GM23248 (cell line): ENCODE results near the gene PCSK5. TPM values are rescaled to one million over a fixed set of nuclear protein-coding genes. Genes with fewer than 3 reads are reported as not detected.

ENCODE experiments used
- DNase-seq: peaks from one replicate; pipeline ENCODE4 v3.0.0-alpha.2; 2015
- H2AFZ ChIP-seq: fragments of 200-600 bp; sonication (generic); 2 replicates; pipeline ENCODE4 v1.6.1; 2016; ENCODE audit warnings: antibody characterized with exemption
- H3F3A ChIP-seq: fragments of 200-600 bp; sonication (generic); 2 replicates; pipeline ENCODE4 v1.6.1; 2016; ENCODE audit warnings: mild to moderate bottlenecking, antibody characterized with exemption, mixed run types; ENCODE audit not compliant: insufficient read depth
- H3K27ac ChIP-seq: fragments of 200-600 bp; sonication (generic); 2 replicates; pipeline ENCODE4 v1.5.1; 2016; ENCODE audit warnings: mild to moderate bottlenecking
- H3K27me3 ChIP-seq: fragments of 200-600 bp; sonication (generic); replicated peaks from 2 replicates; pipeline ENCODE4 v1.6.1; 2016; ENCODE audit warnings: mild to moderate bottlenecking; ENCODE audit not compliant: insufficient read depth
- H3K36me3 ChIP-seq: fragments of 200-600 bp; sonication (generic); 2 replicates; pipeline ENCODE4 v1.6.1; 2016; ENCODE audit warnings: low read depth, mild to moderate bottlenecking
- H3K4me1 ChIP-seq: fragments of 200-600 bp; sonication (generic); 2 replicates; pipeline ENCODE4 v1.6.1; 2016; ENCODE audit warnings: mild to moderate bottlenecking; ENCODE audit not compliant: insufficient read depth
- H3K4me2 ChIP-seq: fragments of 200-600 bp; sonication (generic); one replicate; pipeline ENCODE4 v1.6.1; 2016; ENCODE audit warnings: mild to moderate bottlenecking; ENCODE audit not compliant: unreplicated experiment
- H3K4me3 ChIP-seq: fragments of 200-600 bp; sonication (generic); 2 replicates; pipeline ENCODE4 v1.5.1; 2016; ENCODE audit warnings: mild to moderate bottlenecking
- H3K79me2 ChIP-seq: fragments of 200-600 bp; sonication (generic); 2 replicates; pipeline ENCODE4 v1.6.1; 2016; ENCODE audit warnings: mild to moderate bottlenecking; ENCODE audit not compliant: insufficient read depth
- H3K9ac ChIP-seq: fragments of 200-600 bp; sonication (generic); 2 replicates; pipeline ENCODE4 v1.6.1; 2016; ENCODE audit warnings: mild to moderate bottlenecking
- H3K9me2 ChIP-seq: fragments of 200-600 bp; sonication (generic); 2 replicates; pipeline ENCODE4 v1.6.1; 2016; ENCODE audit warnings: mixed run types, mild to moderate bottlenecking, moderate library complexity; ENCODE audit not compliant: insufficient read depth
- H3K9me3 ChIP-seq: fragments of 200-600 bp; sonication (generic); one replicate; pipeline ENCODE4 v1.6.1; 2017; ENCODE audit warnings: low read depth
- H4K20me1 ChIP-seq: fragments of 200-600 bp; sonication (generic); 2 replicates; pipeline ENCODE4 v1.6.0; 2016; ENCODE audit not compliant: insufficient read depth
- EZH2 ChIP-seq: fragments of 200-600 bp; sonication (generic); IDR thresholded peaks from 2 replicates; pipeline ENCODE4 v1.6.1; 2018; ENCODE audit warnings: antibody characterized with exemption, mild to moderate bottlenecking; ENCODE audit not compliant: insufficient read depth, poor library complexity, severe bottlenecking
- EZH2phosphoT487 ChIP-seq: fragments of 200-600 bp; sonication (generic); IDR thresholded peaks from 2 replicates; pipeline ENCODE4 v1.6.1; 2018; ENCODE audit warnings: antibody characterized with exemption, moderate library complexity, mild to moderate bottlenecking, low read depth; ENCODE audit not compliant: insufficient read depth
- WGBS, 2 experiments: methylation state at CpG; one replicate each; pipeline ENCODE4 v1.1.6; 2015 to 2017; ENCODE audit warnings: low lambda C conversion rate in 2 of 2, low coverage in 1 of 2; ENCODE audit errors: missing lambda C conversion rate in 2 of 2; 5-methylcytosine and 5-hydroxymethylcytosine counted together
- in situ Hi-C: fragments of 300-500 bp; cut with MboI; formaldehyde crosslinking; loops from 2 replicates; pipeline ENCODE4 v1.15.0; 2020
- polyA plus RNA-seq: library from polyadenylated mRNA; unstranded; fragments of >200 nt; fragmentation: Nextera tagmentation; extraction: Ambion mirVana; gene quantifications from 2 replicates; pipeline ENCODE4 v1.2.1, GENCODE V29; 2016
- total RNA-seq: library from RNA; depleted of rRNA; stranded (reverse); fragments of >200 nt; shearing (Covaris generic); gene quantifications from 2 replicates; pipeline ENCODE4 v1.2.3, GENCODE V29; 2014

PCSK5 gene
- total and polyA plus RNA-seq, 2 experiments from 2014 or later = 2.3 to 3.9 TPM

- 14 to 18% methylated on average over 2 of the region's 2 CpGs for WGBS, 2 experiments
Measured at GRCh38 chr9:75935591-75935990, 45.1 kb downstream of the PCSK5 start.

DNA sequence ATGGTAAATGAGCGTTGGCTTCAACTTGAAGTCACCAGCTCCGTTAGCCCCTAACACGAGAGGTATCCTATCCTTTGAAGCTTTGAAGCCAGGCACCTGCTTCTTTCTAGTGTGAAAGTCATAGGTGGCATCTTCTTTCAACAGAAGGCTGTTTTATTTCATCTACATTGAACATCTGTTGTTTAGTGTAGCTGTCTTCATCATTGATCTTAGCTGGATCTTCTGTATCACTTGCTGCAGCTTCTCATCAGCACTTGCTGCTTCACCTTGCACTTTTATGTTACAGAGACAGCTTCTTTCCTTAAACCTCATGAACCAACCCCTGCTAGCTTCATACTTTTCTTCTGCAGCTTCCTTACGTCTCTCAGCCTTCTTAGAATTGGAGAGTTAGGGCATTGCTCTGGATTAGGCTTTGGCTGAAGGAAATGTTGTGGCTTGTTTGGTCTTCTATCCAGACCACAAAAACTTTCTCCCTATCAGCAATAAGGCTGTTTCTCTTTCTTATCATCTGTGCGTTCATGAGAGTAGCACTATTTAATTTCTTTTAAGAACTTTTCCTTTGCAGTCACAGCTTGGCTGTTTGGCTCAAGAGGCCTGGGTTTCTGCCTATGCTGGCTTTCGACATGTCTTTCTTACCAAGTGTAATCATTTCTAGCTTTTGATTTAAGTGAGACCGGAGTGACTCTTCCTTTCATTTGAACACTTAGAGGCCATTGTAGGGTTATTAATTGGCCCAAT, 47.2 kb downstream of the PCSK5 start:
- no peak for DNase-seq
- no peaks in the 10 kb centered on the region for H3K36me3 ChIP-seq

More at GRCh38 chr9:75935591-75935990, 45.1 kb downstream of the PCSK5 start:
- Histone ChIP-seq H3K9ac (no peak overlapping the region), H3K9me3 (no peaks in the 10 kb centered on the region), H3F3A (no peaks in the 10 kb centered on the region), H3K27ac (no peak overlapping the region), H3K79me2 (no peaks in the 10 kb centered on the region), H3K27me3 (no peaks in the 10 kb centered on the region), H3K4me2 (no peak overlapping the region), H3K4me1 (no peaks in the 10 kb centered on the region), H3K36me3 (no peaks in the 10 kb centered on the region), H4K20me1 (no peaks in the 10 kb centered on the region), H3K4me3 (no peak overlapping the region), H3K9me2 (no peaks in the 10 kb centered on the region), H2AFZ (no peak overlapping the region)
- in situ Hi-C loops = no loop called here
- TF ChIP-seq EZH2 (no peak), EZH2phosphoT487 (no peak)
- no peak for DNase-seq

DNA sequence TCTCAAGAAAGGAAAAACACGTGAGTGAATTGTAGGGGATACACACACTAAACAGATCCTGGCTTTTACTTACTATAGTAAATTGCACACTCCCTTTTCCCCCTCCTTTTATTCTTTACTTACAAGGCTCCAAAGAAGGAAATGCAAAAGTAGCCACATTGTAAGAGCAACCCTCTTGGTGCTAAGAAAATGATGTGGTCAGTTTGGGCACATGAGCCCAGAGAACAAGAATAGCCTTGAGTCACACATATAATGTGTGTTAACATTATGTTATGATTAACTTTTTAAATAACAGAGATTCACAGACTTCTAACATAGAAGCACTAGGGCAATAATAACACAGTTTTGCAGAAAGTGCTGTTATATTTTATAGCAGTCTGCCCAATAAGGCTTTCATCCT, 48.5 kb downstream of the PCSK5 start:
- Histone ChIP-seq H3K27ac (no peak overlapping the region), H2AFZ (no peak overlapping the region), H3K79me2 (no peaks in the 10 kb centered on the region), H3F3A (no peaks in the 10 kb centered on the region), H3K27me3 (no peaks in the 10 kb centered on the region), H4K20me1 (no peaks in the 10 kb centered on the region), H3K9ac (no peak overlapping the region), H3K9me2 (no peaks in the 10 kb centered on the region), H3K4me1 (no peaks in the 10 kb centered on the region), H3K4me3 (no peak overlapping the region), H3K4me2 (no peak overlapping the region), H3K9me3 (no peaks in the 10 kb centered on the region), H3K36me3 (no peaks in the 10 kb centered on the region)
- in situ Hi-C loops = no loop called here
- WGBS, 2 experiments = 78 to 90% methylated on average over 1 of the region's 1 CpG
- no peak for DNase-seq
- TF ChIP-seq EZH2phosphoT487 (no peak), EZH2 (no peak)

More for the DNA sequence above, 47.2 kb downstream of the PCSK5 start:
- no peak overlapping the region for H3K4me2 ChIP-seq
- H3K27ac ChIP-seq = no peak overlapping the region
- H3K27me3 ChIP-seq = no peaks in the 10 kb centered on the region
- no peak overlapping the region for H2AFZ ChIP-seq
- no peaks in the 10 kb centered on the region for H3K4me1 ChIP-seq
- TF ChIP-seq EZH2phosphoT487 = no peak
- TF ChIP-seq EZH2 = no peak
- no peaks in the 10 kb centered on the region for H4K20me1 ChIP-seq
- no peak overlapping the region for H3K9ac ChIP-seq
- H3K9me2 ChIP-seq = no peaks in the 10 kb centered on the region
- H3K79me2 ChIP-seq = no peaks in the 10 kb centered on the region
- H3K9me3 ChIP-seq = no peaks in the 10 kb centered on the region
- in situ Hi-C loops = no loop called here
- WGBS, 2 experiments = 79 to 80% methylated on average over 7 of the region's 7 CpGs
- H3F3A ChIP-seq = no peaks in the 10 kb centered on the region
- H3K4me3 ChIP-seq = no peak overlapping the region

- WGBS, 2 experiments = 92 to 93% methylated on average over 7 of the region's 7 CpGs
- Histone ChIP-seq H3K4me3 (no peak overlapping the region), H3K9me3 (no peaks in the 10 kb centered on the region), H3K9me2 (no peaks in the 10 kb centered on the region), H3K4me1 (no peaks in the 10 kb centered on the region), H4K20me1 (no peaks in the 10 kb centered on the region), H2AFZ (no peak overlapping the region), H3K79me2 (no peaks in the 10 kb centered on the region), H3K27me3 (no peaks in the 10 kb centered on the region), H3K27ac (no peak overlapping the region), H3K9ac (no peak overlapping the region), H3K36me3 (no peaks in the 10 kb centered on the region), H3F3A (no peaks in the 10 kb centered on the region), H3K4me2 (no peak overlapping the region)
- in situ Hi-C loops = no loop called here
- no peak for TF ChIP-seq EZH2phosphoT487
- TF ChIP-seq EZH2 = no peak
- no peak for DNase-seq
Measured at GRCh38 chr9:75939536-75940111, 49.2 kb downstream of the PCSK5 start.
